C4-2B (cell line): ENCODE measurements around the gene SLC25A31.

ENCODE experiments used
- H3K27ac ChIP-seq: fragments of 450-650 bp; 2 replicates; pipeline ENCODE4 v1.5.1; 2017
- CTCF ChIP-seq: fragments of 450-650 bp; conservative IDR thresholded peaks from 2 replicates; pipeline ENCODE4 v1.5.1; 2017; ENCODE audit warnings: mild to moderate bottlenecking
- ZFX ChIP-seq: fragments of 450-650 bp; IDR thresholded peaks from 2 replicates; pipeline ENCODE4 v1.6.1; 2017

SLC25A31 gene

GRCh38 chr4:127777487-127777886, 47.3 kb downstream of the SLC25A31 start:
- H3K27ac ChIP-seq: no peak overlapping the region
- no peak for TF ChIP-seq CTCF
- TF ChIP-seq ZFX: no peak

- H3K27ac ChIP-seq: no peak overlapping the region
- TF ChIP-seq ZFX (no peak), CTCF (no peak)
Observed at GRCh38 chr4:127778102-127778501, 47.9 kb downstream of the SLC25A31 start.

GRCh38 chr4:127780598-127780997, 50.4 kb downstream of the SLC25A31 start:
- TF ChIP-seq ZFX (no peak), CTCF (no peak)
- no peak overlapping the region for H3K27ac ChIP-seq

GRCh38 chr4:127781300-127782024, 51.3 kb downstream of the SLC25A31 start:
- H3K27ac ChIP-seq: peak overlapping the region; percentile 75
- TF ChIP-seq CTCF: no peak
- peak; percentile 37 for TF ChIP-seq ZFX

- no peak for TF ChIP-seq CTCF
- TF ChIP-seq ZFX: no peak
- H3K27ac ChIP-seq: peak overlapping the region; percentile 75
Observed at GRCh38 chr4:127782025-127782274, 51.8 kb downstream of the SLC25A31 start.

- TF ChIP-seq CTCF (peak; percentile 33), ZFX (no peak)
- H3K27ac ChIP-seq: peak within 1 kb of the TSS; percentile 75
Observed at GRCh38 chr4:127782275-127783025, 52.2 kb downstream of the SLC25A31 start, which contains the start of gene HSPA4L. Gene HSPA4L, plus strand, starts transcription at chr4:127782322. Its CDS starts 229 bp downstream, at chr4:127782551.

GRCh38 chr4:127783026-127783769, 53.0 kb downstream of the SLC25A31 start:
- TF ChIP-seq ZFX: no peak
- no peak for TF ChIP-seq CTCF
- H3K27ac ChIP-seq: peak overlapping the region; percentile 75
